Measurements from ENCODE around the gene MKRN1. TPM values are rescaled to one million over a fixed set of nuclear protein-coding genes. Genes with fewer than 3 reads are reported as not detected.

Gene MKRN1
- total RNA-seq, 1 experiment from 2014 or later: 121 TPM

DNA sequence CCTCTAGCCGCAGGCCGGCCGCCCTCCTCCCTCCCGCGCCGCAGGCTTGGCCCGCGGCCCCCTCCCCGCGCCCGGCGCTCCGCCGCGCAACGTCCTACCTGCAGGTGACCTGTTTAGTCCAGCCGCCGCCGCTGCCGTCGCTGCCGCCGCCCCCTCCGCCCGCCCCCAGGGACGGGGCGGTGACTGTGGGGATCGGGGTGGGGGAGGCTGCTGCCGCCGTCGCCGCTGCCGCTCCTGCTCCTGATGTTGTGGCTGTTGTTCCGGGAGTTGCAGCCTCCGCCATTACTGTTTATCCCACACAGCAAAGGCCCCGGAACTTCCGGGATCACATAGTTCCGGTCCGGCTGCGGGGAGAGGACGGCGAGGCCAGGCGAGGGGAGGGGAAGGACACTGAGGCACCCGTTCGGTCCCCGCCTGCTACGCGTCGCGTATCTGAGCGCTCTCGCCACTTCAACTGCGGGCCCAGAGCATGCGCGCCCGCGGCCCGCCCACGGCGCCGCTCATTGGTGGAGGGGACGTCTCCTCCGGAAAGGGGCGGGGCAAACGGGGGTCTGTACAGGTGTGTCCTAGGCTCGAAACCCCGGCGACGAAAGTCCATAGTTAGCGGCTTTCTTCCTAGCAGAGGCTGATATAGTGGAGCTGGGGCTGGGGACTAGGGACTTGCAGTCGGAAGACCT, at the start of gene MKRN1 (continued):
- TF ChIP-seq, protein P1, sequence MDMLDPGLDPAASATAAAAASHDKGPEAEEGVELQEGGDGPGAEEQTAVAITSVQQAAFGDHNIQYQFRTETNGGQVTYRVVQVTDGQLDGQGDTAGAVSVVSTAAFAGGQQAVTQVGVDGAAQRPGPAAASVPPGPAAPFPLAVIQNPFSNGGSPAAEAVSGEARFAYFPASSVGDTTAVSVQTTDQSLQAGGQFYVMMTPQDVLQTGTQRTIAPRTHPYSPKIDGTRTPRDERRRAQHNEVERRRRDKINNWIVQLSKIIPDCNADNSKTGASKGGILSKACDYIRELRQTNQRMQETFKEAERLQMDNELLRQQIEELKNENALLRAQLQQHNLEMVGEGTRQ (CRISPR knock-in tag; IDR thresholded peaks at IDR 0.05): no peak
- no peak for TF ChIP-seq ZNF671 (CRISPR knock-in tag; IDR thresholded peaks at IDR 0.05)
- TF ChIP-seq, protein P2, sequence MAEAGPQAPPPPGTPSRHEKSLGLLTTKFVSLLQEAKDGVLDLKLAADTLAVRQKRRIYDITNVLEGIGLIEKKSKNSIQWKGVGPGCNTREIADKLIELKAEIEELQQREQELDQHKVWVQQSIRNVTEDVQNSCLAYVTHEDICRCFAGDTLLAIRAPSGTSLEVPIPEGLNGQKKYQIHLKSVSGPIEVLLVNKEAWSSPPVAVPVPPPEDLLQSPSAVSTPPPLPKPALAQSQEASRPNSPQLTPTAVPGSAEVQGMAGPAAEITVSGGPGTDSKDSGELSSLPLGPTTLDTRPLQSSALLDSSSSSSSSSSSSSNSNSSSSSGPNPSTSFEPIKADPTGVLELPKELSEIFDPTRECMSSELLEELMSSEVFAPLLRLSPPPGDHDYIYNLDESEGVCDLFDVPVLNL (CRISPR knock-in tag; IDR thresholded peaks at IDR 0.05; ENCODE audit: borderline replicate concordance, low read depth): no peak
- TF ChIP-seq TCF7 (CRISPR knock-in tag; IDR thresholded peaks at IDR 0.05; ENCODE audit: low read depth): no peak
- peak; percentile 98 for TF ChIP-seq FOXK1 (CRISPR knock-in tag; IDR thresholded peaks at IDR 0.05)
- TF ChIP-seq GRHL2 (CRISPR knock-in tag; IDR thresholded peaks at IDR 0.05; ENCODE audit: insufficient replicate concordance, severe bottlenecking): no peak
- TF ChIP-seq, protein P3, sequence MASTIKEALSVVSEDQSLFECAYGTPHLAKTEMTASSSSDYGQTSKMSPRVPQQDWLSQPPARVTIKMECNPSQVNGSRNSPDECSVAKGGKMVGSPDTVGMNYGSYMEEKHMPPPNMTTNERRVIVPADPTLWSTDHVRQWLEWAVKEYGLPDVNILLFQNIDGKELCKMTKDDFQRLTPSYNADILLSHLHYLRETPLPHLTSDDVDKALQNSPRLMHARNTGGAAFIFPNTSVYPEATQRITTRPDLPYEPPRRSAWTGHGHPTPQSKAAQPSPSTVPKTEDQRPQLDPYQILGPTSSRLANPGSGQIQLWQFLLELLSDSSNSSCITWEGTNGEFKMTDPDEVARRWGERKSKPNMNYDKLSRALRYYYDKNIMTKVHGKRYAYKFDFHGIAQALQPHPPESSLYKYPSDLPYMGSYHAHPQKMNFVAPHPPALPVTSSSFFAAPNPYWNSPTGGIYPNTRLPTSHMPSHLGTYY (CRISPR knock-in tag; IDR thresholded peaks at IDR 0.05): no peak
- TF ChIP-seq, protein P4, sequence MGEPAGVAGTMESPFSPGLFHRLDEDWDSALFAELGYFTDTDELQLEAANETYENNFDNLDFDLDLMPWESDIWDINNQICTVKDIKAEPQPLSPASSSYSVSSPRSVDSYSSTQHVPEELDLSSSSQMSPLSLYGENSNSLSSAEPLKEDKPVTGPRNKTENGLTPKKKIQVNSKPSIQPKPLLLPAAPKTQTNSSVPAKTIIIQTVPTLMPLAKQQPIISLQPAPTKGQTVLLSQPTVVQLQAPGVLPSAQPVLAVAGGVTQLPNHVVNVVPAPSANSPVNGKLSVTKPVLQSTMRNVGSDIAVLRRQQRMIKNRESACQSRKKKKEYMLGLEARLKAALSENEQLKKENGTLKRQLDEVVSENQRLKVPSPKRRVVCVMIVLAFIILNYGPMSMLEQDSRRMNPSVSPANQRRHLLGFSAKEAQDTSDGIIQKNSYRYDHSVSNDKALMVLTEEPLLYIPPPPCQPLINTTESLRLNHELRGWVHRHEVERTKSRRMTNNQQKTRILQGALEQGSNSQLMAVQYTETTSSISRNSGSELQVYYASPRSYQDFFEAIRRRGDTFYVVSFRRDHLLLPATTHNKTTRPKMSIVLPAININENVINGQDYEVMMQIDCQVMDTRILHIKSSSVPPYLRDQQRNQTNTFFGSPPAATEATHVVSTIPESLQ (CRISPR knock-in tag; IDR thresholded peaks at IDR 0.05): no peak
- TF ChIP-seq, protein P5, sequence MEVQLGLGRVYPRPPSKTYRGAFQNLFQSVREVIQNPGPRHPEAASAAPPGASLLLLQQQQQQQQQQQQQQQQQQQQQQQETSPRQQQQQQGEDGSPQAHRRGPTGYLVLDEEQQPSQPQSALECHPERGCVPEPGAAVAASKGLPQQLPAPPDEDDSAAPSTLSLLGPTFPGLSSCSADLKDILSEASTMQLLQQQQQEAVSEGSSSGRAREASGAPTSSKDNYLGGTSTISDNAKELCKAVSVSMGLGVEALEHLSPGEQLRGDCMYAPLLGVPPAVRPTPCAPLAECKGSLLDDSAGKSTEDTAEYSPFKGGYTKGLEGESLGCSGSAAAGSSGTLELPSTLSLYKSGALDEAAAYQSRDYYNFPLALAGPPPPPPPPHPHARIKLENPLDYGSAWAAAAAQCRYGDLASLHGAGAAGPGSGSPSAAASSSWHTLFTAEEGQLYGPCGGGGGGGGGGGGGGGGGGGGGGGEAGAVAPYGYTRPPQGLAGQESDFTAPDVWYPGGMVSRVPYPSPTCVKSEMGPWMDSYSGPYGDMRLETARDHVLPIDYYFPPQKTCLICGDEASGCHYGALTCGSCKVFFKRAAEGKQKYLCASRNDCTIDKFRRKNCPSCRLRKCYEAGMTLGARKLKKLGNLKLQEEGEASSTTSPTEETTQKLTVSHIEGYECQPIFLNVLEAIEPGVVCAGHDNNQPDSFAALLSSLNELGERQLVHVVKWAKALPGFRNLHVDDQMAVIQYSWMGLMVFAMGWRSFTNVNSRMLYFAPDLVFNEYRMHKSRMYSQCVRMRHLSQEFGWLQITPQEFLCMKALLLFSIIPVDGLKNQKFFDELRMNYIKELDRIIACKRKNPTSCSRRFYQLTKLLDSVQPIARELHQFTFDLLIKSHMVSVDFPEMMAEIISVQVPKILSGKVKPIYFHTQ (CRISPR knock-in tag; IDR thresholded peaks at IDR 0.05): no peak
- TF ChIP-seq MYBL2 (CRISPR knock-in tag; IDR thresholded peaks at IDR 0.05): peak; percentile 76; the same call in 1 of the 2 replicates
- no peak for TF ChIP-seq NR3C1 (CRISPR knock-in tag; conservative IDR thresholded peaks at IDR 0.05; ENCODE audit: low read depth)
- no peak for TF ChIP-seq ZNF138 (CRISPR knock-in tag; conservative IDR thresholded peaks at IDR 0.05)
- TF ChIP-seq, protein P6, sequence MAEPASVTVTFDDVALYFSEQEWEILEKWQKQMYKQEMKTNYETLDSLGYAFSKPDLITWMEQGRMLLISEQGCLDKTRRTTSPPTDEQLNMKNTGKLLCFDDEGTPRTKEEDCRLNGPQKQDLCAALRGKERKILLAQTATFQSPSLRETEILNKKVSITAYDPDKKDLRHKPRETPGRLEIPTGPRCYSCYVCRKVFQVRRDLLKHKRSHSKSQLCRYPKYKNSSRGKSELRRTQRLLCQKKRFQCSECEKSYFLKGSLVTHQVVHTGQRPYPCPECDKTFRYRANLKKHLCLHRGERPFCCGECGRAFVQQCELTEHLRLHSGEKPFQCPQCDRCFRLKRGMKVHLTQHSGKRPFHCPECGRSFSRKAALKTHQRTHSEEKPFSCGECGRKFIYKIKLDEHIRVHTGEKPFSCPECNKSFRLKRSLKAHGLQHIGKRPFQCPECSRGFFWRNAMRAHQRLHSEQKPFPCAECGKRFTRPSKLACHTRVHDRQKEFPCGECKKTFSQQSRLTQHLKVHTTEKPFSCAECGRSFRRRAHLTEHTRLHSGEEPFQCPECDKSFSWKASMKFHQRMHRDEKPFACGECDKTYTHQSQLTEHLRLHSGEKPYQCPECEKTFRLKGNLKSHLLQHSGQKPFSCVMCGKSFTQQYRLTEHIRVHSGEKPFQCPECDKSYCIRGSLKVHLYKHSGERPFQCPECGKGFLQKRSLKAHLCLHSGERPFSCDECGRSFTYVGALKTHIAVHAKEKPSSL (CRISPR knock-in tag; conservative IDR thresholded peaks at IDR 0.05): no peak
- TF ChIP-seq, protein P7, sequence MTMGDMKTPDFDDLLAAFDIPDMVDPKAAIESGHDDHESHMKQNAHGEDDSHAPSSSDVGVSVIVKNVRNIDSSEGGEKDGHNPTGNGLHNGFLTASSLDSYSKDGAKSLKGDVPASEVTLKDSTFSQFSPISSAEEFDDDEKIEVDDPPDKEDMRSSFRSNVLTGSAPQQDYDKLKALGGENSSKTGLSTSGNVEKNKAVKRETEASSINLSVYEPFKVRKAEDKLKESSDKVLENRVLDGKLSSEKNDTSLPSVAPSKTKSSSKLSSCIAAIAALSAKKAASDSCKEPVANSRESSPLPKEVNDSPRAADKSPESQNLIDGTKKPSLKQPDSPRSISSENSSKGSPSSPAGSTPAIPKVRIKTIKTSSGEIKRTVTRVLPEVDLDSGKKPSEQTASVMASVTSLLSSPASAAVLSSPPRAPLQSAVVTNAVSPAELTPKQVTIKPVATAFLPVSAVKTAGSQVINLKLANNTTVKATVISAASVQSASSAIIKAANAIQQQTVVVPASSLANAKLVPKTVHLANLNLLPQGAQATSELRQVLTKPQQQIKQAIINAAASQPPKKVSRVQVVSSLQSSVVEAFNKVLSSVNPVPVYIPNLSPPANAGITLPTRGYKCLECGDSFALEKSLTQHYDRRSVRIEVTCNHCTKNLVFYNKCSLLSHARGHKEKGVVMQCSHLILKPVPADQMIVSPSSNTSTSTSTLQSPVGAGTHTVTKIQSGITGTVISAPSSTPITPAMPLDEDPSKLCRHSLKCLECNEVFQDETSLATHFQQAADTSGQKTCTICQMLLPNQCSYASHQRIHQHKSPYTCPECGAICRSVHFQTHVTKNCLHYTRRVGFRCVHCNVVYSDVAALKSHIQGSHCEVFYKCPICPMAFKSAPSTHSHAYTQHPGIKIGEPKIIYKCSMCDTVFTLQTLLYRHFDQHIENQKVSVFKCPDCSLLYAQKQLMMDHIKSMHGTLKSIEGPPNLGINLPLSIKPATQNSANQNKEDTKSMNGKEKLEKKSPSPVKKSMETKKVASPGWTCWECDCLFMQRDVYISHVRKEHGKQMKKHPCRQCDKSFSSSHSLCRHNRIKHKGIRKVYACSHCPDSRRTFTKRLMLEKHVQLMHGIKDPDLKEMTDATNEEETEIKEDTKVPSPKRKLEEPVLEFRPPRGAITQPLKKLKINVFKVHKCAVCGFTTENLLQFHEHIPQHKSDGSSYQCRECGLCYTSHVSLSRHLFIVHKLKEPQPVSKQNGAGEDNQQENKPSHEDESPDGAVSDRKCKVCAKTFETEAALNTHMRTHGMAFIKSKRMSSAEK (CRISPR knock-in tag; IDR thresholded peaks at IDR 0.05; ENCODE audit: borderline replicate concordance): no peak
- TF ChIP-seq MXD4 (CRISPR knock-in tag; IDR thresholded peaks at IDR 0.05; ENCODE audit: borderline replicate concordance): no peak
- TF ChIP-seq, protein P8, sequence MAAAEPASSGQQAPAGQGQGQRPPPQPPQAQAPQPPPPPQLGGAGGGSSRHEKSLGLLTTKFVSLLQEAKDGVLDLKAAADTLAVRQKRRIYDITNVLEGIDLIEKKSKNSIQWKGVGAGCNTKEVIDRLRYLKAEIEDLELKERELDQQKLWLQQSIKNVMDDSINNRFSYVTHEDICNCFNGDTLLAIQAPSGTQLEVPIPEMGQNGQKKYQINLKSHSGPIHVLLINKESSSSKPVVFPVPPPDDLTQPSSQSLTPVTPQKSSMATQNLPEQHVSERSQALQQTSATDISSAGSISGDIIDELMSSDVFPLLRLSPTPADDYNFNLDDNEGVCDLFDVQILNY (CRISPR knock-in tag; IDR thresholded peaks at IDR 0.05): 0 out of 2 replicates have a peak, but pooled peaks have one; percentile 16
- TF ChIP-seq, protein P9, sequence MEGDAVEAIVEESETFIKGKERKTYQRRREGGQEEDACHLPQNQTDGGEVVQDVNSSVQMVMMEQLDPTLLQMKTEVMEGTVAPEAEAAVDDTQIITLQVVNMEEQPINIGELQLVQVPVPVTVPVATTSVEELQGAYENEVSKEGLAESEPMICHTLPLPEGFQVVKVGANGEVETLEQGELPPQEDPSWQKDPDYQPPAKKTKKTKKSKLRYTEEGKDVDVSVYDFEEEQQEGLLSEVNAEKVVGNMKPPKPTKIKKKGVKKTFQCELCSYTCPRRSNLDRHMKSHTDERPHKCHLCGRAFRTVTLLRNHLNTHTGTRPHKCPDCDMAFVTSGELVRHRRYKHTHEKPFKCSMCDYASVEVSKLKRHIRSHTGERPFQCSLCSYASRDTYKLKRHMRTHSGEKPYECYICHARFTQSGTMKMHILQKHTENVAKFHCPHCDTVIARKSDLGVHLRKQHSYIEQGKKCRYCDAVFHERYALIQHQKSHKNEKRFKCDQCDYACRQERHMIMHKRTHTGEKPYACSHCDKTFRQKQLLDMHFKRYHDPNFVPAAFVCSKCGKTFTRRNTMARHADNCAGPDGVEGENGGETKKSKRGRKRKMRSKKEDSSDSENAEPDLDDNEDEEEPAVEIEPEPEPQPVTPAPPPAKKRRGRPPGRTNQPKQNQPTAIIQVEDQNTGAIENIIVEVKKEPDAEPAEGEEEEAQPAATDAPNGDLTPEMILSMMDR (IDR thresholded peaks at IDR 0.05): no peak
- TF ChIP-seq TEAD1 (CRISPR knock-in tag; IDR thresholded peaks at IDR 0.05): peak; percentile 72
- no peak for TF ChIP-seq JAZF1 (CRISPR knock-in tag; IDR thresholded peaks at IDR 0.05)
- no peak for TF ChIP-seq CREB1 (CRISPR knock-in tag; IDR thresholded peaks at IDR 0.05)
